Measurements from ENCODE around the gene FOXP4. TPM values are rescaled to one million over a fixed set of nuclear protein-coding genes. Genes with fewer than 3 reads are reported as not detected.

The FOXP4 gene
- total RNA-seq, 1 experiment from 2014 or later = 32.3 TPM

DNA sequence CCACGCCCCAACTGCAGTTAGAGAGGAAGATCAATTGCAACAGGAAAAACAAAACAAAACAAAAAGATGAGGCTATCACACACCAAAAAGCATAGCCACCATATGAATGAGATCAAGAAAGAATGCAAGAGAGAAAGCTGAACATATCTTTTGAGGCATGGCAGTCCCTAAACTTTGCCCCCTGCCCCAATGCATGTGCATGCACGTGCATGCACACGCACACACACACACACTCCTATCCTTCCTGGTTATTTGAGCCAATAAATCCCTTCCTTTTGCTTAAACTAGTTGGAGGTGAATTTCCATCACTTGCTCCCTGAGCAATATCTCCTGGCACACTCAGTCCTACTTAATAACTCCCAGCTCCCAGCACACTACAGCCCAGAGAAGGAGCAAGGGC lies 48.6 kb upstream of the FOXP4 start:
- H3K4me3 ChIP-seq (replicated peaks in 1 of 2; ENCODE audit: low read depth in 1 of 2, low read length in 2 of 2) = no peak overlapping the region
- no peak for DNase-seq (ENCODE audit: low read depth, low spot score)
- ATAC-seq = no peak
- no peaks in the 10 kb centered on the region for H3K9me3 ChIP-seq (ENCODE audit: control insufficient read depth in 1 of 2, insufficient read depth in 1 of 2, low read depth in 1 of 2, low read length in 2 of 2)
- ChIA-PET RAD21 (ENCODE audit: low non-redundant PET in 1 of 2, low total read pairs in 2 of 2, uncharacterized antibody in 2 of 2, unreplicated experiment in 2 of 2) (no interaction called here), CTCF (no interaction called here), POLR2A (no interaction called here)
- peaks cover 0 to 7% of the 10 kb centered on the region in 2 experiments; a peak in 2 of 4 replicates for H3K4me1 ChIP-seq (ENCODE audit: control insufficient read depth in 1 of 2, insufficient read depth in 2 of 2, low read length in 2 of 2)
- no peak overlapping the region for H2AFZ ChIP-seq (ENCODE audit: low read depth, low read length, poor library complexity, severe bottlenecking)
- no peaks in the 10 kb centered on the region for H3K27me3 ChIP-seq (ENCODE audit: insufficient read depth, low read length)
- BruUV-seq (replicated peaks) = no TSS peak
- no peak overlapping the region for H3K27ac ChIP-seq (ENCODE audit: low read depth, low read length)
- intact Hi-C loops (cut with micrococcal nuclease) = no loop called here
- H3K79me2 ChIP-seq (ENCODE audit: insufficient read depth, low read length) = no peaks in the 10 kb centered on the region
- no peak for TF ChIP-seq MAX (IDR thresholded peaks at IDR 0.05)
- no peak for TF ChIP-seq EZH2phosphoT487 (IDR thresholded peaks at IDR 0.05; ENCODE audit: borderline replicate concordance)
- TF ChIP-seq, protein P1, sequence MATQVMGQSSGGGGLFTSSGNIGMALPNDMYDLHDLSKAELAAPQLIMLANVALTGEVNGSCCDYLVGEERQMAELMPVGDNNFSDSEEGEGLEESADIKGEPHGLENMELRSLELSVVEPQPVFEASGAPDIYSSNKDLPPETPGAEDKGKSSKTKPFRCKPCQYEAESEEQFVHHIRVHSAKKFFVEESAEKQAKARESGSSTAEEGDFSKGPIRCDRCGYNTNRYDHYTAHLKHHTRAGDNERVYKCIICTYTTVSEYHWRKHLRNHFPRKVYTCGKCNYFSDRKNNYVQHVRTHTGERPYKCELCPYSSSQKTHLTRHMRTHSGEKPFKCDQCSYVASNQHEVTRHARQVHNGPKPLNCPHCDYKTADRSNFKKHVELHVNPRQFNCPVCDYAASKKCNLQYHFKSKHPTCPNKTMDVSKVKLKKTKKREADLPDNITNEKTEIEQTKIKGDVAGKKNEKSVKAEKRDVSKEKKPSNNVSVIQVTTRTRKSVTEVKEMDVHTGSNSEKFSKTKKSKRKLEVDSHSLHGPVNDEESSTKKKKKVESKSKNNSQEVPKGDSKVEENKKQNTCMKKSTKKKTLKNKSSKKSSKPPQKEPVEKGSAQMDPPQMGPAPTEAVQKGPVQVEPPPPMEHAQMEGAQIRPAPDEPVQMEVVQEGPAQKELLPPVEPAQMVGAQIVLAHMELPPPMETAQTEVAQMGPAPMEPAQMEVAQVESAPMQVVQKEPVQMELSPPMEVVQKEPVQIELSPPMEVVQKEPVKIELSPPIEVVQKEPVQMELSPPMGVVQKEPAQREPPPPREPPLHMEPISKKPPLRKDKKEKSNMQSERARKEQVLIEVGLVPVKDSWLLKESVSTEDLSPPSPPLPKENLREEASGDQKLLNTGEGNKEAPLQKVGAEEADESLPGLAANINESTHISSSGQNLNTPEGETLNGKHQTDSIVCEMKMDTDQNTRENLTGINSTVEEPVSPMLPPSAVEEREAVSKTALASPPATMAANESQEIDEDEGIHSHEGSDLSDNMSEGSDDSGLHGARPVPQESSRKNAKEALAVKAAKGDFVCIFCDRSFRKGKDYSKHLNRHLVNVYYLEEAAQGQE (IDR thresholded peaks at IDR 0.05; ENCODE audit: low read depth) = no peak
- TF ChIP-seq SRF (IDR thresholded peaks at IDR 0.05; ENCODE audit: low read depth) = no peak
- TF ChIP-seq TCF7L2 (IDR thresholded peaks at IDR 0.05; ENCODE audit: borderline replicate concordance, extremely low read depth, insufficient read depth, insufficient read length) = no peak
- no peak for TF ChIP-seq CTCF (IDR thresholded peaks at IDR 0.05 in 2 of 3, conservative IDR thresholded peaks at IDR 0.05 in 1 of 3; ENCODE audit: borderline replicate concordance in 1 of 3, insufficient read depth in 1 of 3, low read depth in 2 of 3, low read length in 2 of 3)
- TF ChIP-seq EZH2 (IDR thresholded peaks at IDR 0.05) = no peak
- no peaks in the 10 kb centered on the region for H3K9me2 ChIP-seq (ENCODE audit: insufficient read depth)
- no peaks in the 10 kb centered on the region for H3K36me3 ChIP-seq (ENCODE audit: control insufficient read depth in 1 of 2, insufficient read depth in 2 of 2, low read length in 2 of 2)
- no peak overlapping the region for H3K9ac ChIP-seq (ENCODE audit: low read length)
- no peaks in the 10 kb centered on the region for H4K20me1 ChIP-seq (ENCODE audit: insufficient read depth)
- H3K4me2 ChIP-seq (ENCODE audit: low read length) = no peak overlapping the region

All from HCT116 (cell line).